ENCODE measurements around the gene HOXA2. TPM values are rescaled to one million over a fixed set of nuclear protein-coding genes. Genes with fewer than 3 reads are reported as not detected.
A peak's percentile ranks its signal among the peaks of the same experiment; 100 is the strongest.

The HOXA2 gene
- total RNA-seq, 2 donors from 2014 or later: not detected

DNA sequence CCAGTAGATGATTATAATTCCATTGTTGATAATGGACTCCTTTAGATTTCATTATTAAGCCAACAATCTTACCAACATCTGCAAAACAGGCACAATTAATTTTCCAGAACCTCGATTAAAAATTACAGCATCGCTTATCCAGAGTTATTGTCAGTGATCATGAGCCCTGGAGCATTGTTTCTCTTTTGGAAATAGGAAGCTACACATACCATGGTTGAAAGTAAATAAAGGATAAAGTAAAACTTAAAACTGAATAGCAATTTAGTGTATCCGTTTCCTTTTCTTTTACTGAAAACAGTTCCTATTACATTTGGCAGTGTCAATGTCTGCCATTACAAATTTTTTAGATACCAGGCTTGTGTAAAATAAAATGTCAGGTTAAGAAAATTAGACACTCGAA, 9.9 kb upstream of the HOXA2 start:
- no peak for DNase-seq
- Mint-ChIP-seq H3K4me1 (peaks cover 8% of the 10 kb centered on the region), H3K9me3 (no peaks in the 10 kb centered on the region), H3K36me3 (ENCODE audit: low read depth) (no peaks in the 10 kb centered on the region), H3K27me3 (ENCODE audit: insufficient read depth) (peaks cover 95% of the 10 kb centered on the region), H3K4me3 (no peak overlapping the region), H3K27ac (no peak overlapping the region)
- H3K27ac ChIP-seq (ENCODE audit: low read depth, low read length): no peak overlapping the region
- peaks cover 4% of the 10 kb centered on the region for H3K9me3 ChIP-seq (ENCODE audit: control insufficient read depth, low read length)
- TF ChIP-seq CTCF (conservative IDR thresholded peaks at IDR 0.05): no peak
- H3K4me3 ChIP-seq (ENCODE audit: low read length): no peak overlapping the region
- H3K4me1 ChIP-seq (ENCODE audit: control insufficient read depth, insufficient read depth, low read length): no peaks in the 10 kb centered on the region
- no peaks in the 10 kb centered on the region for H3K36me3 ChIP-seq (ENCODE audit: control insufficient read depth, insufficient read depth, low read length)
- peaks cover 97% of the 10 kb centered on the region for H3K27me3 ChIP-seq (ENCODE audit: control insufficient read depth, insufficient read depth, low read length, poor library complexity, severe bottlenecking)
- WGBS, 2 experiments (ENCODE audit: insufficient coverage in 1 of 2, insufficient read length in 1 of 2): 41 to 54% methylated on average over 2 to 4 of the region's 4 CpGs
- H3K9ac ChIP-seq (ENCODE audit: extremely low read depth, low read length, poor library complexity, severe bottlenecking): no peak overlapping the region

- 10% methylated on average over 3 of the region's 4 CpGs; no CpG with 5 or more reads in 1 of the 2 experiments for WGBS, 2 experiments (ENCODE audit: insufficient coverage in 1 of 2, insufficient read length in 1 of 2)
- Mint-ChIP-seq H3K36me3 (ENCODE audit: low read depth) (no peaks in the 10 kb centered on the region), H3K27ac (no peak overlapping the region), H3K4me3 (no peak overlapping the region), H3K27me3 (ENCODE audit: insufficient read depth) (peaks cover 95% of the 10 kb centered on the region), H3K9me3 (no peaks in the 10 kb centered on the region), H3K4me1 (peaks cover 8% of the 10 kb centered on the region)
- no peak for TF ChIP-seq CTCF (conservative IDR thresholded peaks at IDR 0.05)
- Histone ChIP-seq H3K9me3 (ENCODE audit: control insufficient read depth, low read length) (peaks cover 4% of the 10 kb centered on the region), H3K27me3 (ENCODE audit: control insufficient read depth, insufficient read depth, low read length, poor library complexity, severe bottlenecking) (peaks cover 97% of the 10 kb centered on the region), H3K27ac (ENCODE audit: low read depth, low read length) (no peak overlapping the region), H3K9ac (ENCODE audit: extremely low read depth, low read length, poor library complexity, severe bottlenecking) (no peak overlapping the region), H3K4me3 (ENCODE audit: low read length) (no peak overlapping the region), H3K4me1 (ENCODE audit: control insufficient read depth, insufficient read depth, low read length) (no peaks in the 10 kb centered on the region), H3K36me3 (ENCODE audit: control insufficient read depth, insufficient read depth, low read length) (no peaks in the 10 kb centered on the region)
- no peak for DNase-seq
Measured at GRCh38 chr7:27111751-27112277, 9.3 kb upstream of the HOXA2 start.

DNA sequence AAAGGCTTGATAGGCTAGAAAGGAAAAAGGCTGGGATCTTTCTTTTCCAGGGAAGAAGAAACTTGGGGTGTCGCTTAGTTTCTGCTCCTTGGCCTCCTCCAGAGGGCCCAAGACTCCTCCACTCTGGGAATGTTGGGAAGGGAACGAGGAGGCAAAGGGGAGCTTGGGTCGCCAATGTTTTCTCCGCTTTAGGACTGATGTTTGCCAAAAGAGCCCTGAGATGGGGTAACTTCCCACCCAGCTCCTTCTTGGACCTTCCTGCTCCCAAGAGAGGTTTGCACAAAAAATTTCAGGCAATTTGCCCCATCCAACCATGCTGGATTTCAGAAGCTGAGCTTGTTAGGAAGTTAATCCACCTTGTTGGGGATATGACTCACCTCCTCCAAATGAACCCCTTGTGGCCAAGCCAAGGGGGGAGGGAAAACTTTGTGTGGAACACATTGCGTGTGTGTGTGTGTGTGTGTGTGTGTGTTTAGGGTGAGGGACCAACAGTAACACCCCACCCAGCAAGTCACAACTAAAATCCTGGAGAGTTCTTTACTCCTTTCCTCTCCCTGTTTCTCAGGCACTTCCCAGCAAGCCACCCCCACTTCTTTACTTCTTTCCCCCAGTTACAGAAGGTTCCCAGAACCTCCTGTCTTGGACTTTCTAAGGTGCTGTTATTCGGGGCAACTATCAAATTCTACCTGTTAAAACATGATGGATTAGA, 8.7 kb upstream of the HOXA2 start:
- 0 to 8% methylated on average over 1 to 5 of the region's 6 CpGs for WGBS, 2 experiments (ENCODE audit: insufficient coverage in 1 of 2, insufficient read length in 1 of 2)
- Histone ChIP-seq H3K9ac (ENCODE audit: extremely low read depth, low read length, poor library complexity, severe bottlenecking) (no peak overlapping the region), H3K36me3 (ENCODE audit: control insufficient read depth, insufficient read depth, low read length) (no peaks in the 10 kb centered on the region), H3K27me3 (ENCODE audit: control insufficient read depth, insufficient read depth, low read length, poor library complexity, severe bottlenecking) (peaks cover 97% of the 10 kb centered on the region), H3K4me1 (ENCODE audit: control insufficient read depth, insufficient read depth, low read length) (no peaks in the 10 kb centered on the region), H3K9me3 (ENCODE audit: control insufficient read depth, low read length) (peaks cover 4% of the 10 kb centered on the region), H3K4me3 (ENCODE audit: low read length) (no peak overlapping the region), H3K27ac (ENCODE audit: low read depth, low read length) (peak overlapping the region; percentile 69)
- DNase-seq: no peak
- Mint-ChIP-seq H3K27ac (no peak overlapping the region), H3K27me3 (ENCODE audit: insufficient read depth) (peaks cover 95% of the 10 kb centered on the region), H3K4me3 (no peak overlapping the region), H3K9me3 (no peaks in the 10 kb centered on the region), H3K4me1 (peaks cover 8% of the 10 kb centered on the region), H3K36me3 (ENCODE audit: low read depth) (no peaks in the 10 kb centered on the region)
- TF ChIP-seq CTCF (conservative IDR thresholded peaks at IDR 0.05): no peak
